CD4-positive, alpha-beta T cell treated with Interleukin-21 for 1 hour (primary cell): Measurements from ENCODE around the gene SUMF2.
"Not testable (repeated sequence)": the region's sequence is repeated elsewhere in the genome, so short reads cannot be mapped to it uniquely, and the experiment has no call there.

Source experiments
- DNase-seq: peaks from one replicate; pipeline ENCODE4 v3.0.0-alpha.2; 2020

The SUMF2 gene

DNA sequence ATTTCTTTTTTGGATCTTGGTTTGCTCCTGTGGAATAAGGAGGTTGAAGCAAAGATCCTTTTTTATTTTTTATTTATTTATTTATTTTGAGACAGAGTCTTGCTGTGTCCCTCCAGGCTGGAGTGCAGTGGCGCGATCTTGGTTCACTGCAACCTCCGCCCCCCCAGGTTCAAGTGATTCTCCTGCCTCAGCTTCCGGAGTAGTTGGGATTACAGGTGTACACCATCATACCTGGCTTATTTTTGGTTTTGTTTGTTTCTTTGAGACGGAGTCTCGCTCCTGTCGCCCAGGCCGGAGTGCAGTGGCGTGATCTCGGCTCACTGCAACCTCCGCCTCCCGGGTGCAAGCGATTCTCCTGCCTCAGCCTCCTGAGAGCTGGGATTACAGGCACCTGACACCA, 2.3 kb downstream of the SUMF2 start:
- DNase-seq, result not testable (repeated sequence)

- DNase-seq, result peak; percentile 76
Observed at GRCh38 chr7:56074371-56074791, 10.3 kb downstream of the SUMF2 start.

- DNase-seq, result no peak
Observed at GRCh38 chr7:56077681-56078080, 13.6 kb downstream of the SUMF2 start.

DNA sequence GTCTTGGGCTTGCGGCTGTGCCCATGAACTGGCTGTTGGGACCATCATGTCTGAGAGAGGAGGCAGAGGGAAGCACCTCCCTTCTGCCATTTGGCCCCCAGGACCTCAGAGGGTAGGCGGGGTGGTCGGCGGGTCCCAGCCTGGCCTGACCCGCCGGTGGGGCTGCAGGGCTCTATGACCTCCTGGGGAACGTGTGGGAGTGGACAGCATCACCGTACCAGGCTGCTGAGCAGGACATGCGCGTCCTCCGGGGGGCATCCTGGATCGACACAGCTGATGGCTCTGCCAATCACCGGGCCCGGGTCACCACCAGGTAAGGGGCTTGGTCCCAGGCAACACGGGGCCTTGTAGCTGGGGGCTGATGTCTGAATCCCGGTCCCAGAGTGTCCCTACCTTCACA, 14.1 kb downstream of the SUMF2 start:
- DNase-seq, result no peak

DNA sequence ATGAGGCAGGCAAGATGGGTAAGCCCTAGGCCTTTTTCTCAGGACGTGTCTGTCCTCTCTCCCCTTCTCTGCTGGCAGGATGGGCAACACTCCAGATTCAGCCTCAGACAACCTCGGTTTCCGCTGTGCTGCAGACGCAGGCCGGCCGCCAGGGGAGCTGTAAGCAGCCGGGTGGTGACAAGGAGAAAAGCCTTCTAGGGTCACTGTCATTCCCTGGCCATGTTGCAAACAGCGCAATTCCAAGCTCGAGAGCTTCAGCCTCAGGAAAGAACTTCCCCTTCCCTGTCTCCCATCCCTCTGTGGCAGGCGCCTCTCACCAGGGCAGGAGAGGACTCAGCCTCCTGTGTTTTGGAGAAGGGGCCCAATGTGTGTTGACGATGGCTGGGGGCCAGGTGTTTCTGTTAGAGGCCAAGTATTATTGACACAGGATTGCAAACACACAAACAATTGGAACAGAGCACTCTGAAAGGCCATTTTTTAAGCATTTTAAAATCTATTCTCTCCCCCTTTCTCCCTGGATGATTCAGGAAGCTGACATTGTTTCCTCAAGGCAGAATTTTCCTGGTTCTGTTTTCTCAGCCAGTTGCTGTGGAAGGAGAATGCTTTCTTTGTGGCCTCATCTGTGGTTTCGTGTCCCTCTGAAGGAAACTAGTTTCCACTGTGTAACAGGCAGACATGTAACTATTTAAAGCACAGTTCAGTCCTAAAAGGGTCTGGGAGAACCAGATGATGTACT, 15.5 kb downstream of the SUMF2 start:
- no peak for DNase-seq

- DNase-seq, result not testable (repeated sequence)
Observed at GRCh38 chr7:56080726-56081435, 16.8 kb downstream of the SUMF2 start.

DNA sequence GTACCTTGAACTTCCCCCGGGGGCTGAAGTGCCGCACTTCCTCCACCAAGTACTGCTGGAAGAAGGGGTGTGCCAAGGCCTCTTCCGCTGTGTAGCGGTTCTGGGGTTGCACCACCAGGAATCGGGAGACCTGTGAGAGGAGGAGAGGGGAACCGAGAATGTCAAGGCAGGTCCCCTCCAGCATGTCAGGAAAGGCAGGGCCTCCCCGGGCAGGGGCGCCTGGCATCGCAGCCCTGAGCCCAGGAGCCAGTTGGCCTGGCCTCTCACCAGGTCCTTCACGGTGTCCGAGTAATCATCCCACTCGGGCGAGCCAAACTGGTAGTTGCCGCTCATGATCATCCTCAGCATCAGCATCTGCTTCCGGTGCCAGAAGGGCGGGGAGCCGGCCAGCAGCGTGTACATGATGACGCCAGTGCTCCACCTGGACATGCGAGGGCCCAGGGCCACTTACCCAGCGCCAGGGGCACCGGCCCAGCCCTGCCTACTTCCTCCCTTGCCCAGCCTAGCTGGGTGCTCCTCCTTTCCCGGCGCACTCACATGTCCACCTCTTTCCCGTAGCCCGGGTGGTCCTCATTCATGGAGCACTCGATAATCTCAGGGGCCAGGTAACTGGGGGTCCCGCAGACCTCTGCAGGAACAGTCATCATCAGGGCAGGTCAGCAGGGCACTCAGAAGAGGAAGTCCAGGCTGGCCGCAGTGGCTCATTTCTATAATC, 17.7 kb downstream of the SUMF2 start:
- no peak for DNase-seq

GRCh38 chr7:56083150-56083785, 19.2 kb downstream of the SUMF2 start:
- DNase-seq, result no peak

GRCh38 chr7:56086761-56087160, 22.7 kb downstream of the SUMF2 start:
- no peak for DNase-seq

DNA sequence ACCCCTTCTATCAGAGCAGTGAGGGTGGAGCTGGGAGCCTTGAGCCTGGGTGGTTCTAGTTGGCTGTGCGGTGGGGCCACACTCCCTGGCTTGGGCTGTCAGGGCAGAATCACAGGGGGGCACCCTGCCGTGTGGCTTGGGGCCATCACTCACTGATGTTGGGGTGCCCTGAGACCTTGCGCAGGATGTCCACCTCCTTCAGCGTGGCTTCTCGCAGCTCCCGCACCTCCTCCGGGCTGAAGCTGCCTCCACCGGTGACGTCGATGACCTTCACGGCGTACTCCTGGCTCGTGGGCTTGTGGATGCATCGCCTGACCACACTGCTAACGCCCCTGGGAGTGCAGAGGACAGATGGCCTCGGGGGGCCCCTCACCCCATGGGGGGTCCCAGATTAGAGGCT, 23.4 kb downstream of the SUMF2 start:
- DNase-seq, result no peak

GRCh38 chr7:56091591-56091990, 27.5 kb downstream of the SUMF2 start:
- DNase-seq, result no peak

DNA sequence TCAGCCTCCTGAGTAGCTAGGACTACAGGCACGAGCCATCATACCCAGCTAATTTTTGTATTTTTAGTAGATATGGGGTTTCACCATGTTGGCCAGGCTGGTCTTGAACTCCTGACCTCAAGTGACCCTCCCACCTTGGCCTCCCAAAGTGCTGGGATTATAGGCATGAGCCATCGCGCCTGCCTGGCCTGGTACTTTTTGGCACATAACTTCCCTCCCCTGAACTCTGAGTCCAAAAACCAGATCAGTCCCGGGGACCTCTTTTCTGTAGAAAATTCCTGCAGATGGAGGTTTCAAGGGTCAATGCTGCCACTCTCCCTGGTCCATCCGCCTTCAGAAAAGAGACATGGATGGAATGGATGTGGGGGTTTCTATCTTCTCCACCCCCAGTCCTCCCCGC, 28.3 kb downstream of the SUMF2 start:
- DNase-seq, result not testable (repeated sequence)

DNA sequence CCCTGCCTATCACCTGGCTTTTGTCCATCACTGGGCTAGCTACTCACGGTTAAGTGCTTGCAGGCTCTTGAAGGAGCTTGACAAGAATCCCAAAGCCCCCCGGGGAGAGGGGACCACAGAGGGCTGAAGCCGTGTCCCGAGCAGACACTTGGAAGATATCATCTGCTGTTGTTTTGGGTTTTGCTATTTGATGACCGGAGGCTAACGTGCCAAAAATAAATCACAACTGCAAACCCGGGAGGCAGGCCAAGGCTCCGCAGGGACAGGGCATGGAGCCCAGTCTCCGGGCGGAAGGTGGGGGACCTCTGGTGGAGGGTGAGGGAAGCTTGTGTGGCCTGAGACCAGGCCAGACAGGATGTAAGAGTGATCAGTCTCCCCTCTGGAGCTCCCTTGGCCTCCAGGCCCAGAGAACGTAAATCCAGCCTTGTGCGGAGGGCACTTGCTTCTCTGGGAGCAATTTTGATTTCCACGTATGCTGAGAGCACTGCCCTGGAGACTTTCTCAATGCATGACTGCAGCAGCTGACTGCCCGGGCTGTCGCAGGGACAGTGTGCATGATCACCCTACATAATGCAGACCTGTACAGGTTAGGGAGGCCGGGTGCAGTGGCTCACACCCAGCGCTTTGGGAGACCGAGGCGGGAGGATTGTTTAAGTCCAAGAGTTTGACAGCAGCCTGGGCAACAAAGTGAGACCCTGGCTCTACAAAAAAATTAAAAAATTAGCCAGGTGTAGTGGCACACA, 28.9 kb downstream of the SUMF2 start, which contains the start of gene PHKG1:
PHKG1 (minus strand) TSS at position 164 of the 743 bp plus-strand sequence. CDS start 4,011 bp downstream, outside the sequence.
- DNase-seq, result no peak

DNA sequence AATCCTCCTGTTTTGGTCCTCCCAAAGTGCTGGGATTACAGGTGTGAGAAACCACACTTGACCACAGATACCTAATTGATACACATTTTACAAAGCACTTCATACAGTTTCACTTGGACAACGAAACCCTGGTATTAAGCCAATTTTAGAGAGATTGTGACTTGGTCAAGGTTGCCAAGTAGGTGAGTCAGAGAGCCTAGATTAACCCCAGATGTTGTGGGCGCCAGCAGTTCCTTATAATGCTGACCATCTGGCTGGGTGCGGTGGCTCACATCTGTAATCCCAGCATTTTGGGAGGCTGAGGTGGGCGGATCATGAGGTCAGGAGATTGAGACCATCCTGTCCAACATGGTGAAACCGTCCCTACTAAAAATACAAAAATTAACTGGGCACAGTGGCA, 33.6 kb downstream of the SUMF2 start:
- DNase-seq, result no peak

GRCh38 chr7:56098187-56099008, 34.3 kb downstream of the SUMF2 start:
- not testable (repeated sequence) for DNase-seq

GRCh38 chr7:56099653-56100052, 35.6 kb downstream of the SUMF2 start:
- no peak for DNase-seq

- not testable (repeated sequence) for DNase-seq
Observed at GRCh38 chr7:56104138-56104537, 40.1 kb downstream of the SUMF2 start.

GRCh38 chr7:56105508-56105907, 41.4 kb downstream of the SUMF2 start:
- DNase-seq, result peak; percentile 48

DNA sequence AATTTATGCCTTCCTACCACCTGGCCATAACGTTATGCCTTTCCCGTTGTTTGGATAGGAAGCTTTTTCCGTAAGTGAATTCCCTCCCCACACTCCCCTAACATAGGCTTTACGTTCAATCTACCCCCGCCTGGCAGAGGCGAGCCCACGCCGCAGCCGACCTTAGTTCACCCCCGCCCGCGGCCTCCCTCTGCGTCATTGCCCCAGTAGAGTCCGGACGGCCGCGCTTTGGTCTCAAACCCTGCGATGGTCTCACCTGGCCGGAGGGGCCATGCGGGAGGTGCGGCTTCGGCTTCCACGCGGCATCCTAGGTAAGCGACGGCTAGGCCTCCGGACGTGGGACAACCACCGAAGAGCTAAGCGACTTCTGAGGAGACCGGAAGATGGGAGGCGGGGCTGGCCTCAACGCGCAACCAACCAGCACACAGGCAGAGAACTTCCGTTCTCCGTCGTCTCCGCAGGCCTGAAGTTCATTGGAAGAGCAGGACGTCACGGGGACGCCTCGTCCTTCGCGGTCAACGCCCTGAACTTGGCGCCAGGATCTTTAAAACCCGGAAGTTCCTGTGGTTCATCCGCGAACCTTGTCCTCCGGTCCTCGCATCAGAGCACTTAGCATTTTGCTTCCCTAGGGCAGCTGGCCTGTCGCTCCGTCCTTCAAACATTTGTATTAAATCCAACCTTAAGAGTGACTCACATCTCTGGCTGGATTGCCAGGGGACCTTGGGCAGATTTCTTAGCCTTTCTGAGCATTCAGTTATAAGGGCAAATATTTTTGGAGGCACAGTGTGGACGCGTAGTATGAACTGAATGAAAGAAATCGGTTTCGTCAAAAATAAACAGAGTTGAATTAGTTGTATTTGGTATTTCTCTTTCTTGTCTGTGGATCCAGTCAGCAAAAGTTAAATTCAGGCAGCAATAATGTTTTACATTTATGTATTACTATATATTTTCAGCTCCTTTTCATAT, 42.3 kb downstream of the SUMF2 start, which contains the start of gene CHCHD2:
CHCHD2 (minus strand) TSS at position 369 of the 966 bp plus-strand sequence; CDS start at position 306, 63 bp downstream.
- DNase-seq, result peak; percentile 96

- no peak for DNase-seq
Observed at GRCh38 chr7:56107954-56108258, 43.8 kb downstream of the SUMF2 start.
